Peyer's patch (tissue), 4 donors: Measurements from ENCODE around the gene AUTS2.

Experiments used
- CTCF ChIP-seq, 6 experiments: fragments of 450-650 bp in 4 of 6; fragments of 200-600 bp in 2 of 6; sonication (generic) in 1 of 6; IDR thresholded peaks; one replicate each; pipeline ENCODE4 v1.5.1; 2017 to 2019; ENCODE audit warnings: antibody characterized with exemption in 6 of 6, mild to moderate bottlenecking in 3 of 6, moderate library complexity in 1 of 6
- POLR2A ChIP-seq, 2 donors: fragments of 450-650 bp; IDR thresholded peaks; one replicate each; pipeline ENCODE4 v1.5.1; 2017; ENCODE audit warnings: antibody characterized with exemption in 2 of 2, mild to moderate bottlenecking in 2 of 2, moderate library complexity in 2 of 2

GRCh38 chr7:70210936-70211310 lies 612.6 kb downstream of the AUTS2 start:
- TF ChIP-seq CTCF (IDR thresholded peaks at IDR 0.05) (no peak), POLR2A (IDR thresholded peaks at IDR 0.05) (no peak)
